ENCODE results near the gene PHF2. TPM values are rescaled to one million over a fixed set of nuclear protein-coding genes. Genes with fewer than 3 reads are reported as not detected.

Gene PHF2
- total and polyA plus RNA-seq, 9 of the 15 experiments (the other 6 are each of a cell fraction or from before 2014, with no cell fraction given) = 0.37 to 14.4 (median 8.1) TPM

- FAIRE-seq = peak; percentile 35
- no peaks in the 10 kb centered on the region for H3K9me1 ChIP-seq (ENCODE audit: control insufficient read depth, insufficient read depth, low read length)
- no peak overlapping the region for H3K4me2 ChIP-seq (ENCODE audit: insufficient read depth, low read length)
- peaks cover 13 to 25% of the 10 kb centered on the region in 2 experiments for H3K4me1 ChIP-seq (replicated peaks in 1 of 2; ENCODE audit: control insufficient read depth in 2 of 2, insufficient read depth in 2 of 2, low read length in 2 of 2)
- WGBS (ENCODE audit: insufficient coverage, low coverage, missing lambda C conversion rate) = 47% methylated on average over 8 of the region's 8 CpGs
- no TSS peak for BruUV-seq (replicated peaks)
- in situ Hi-C loops (cut with MboI) (no loop called here), intact Hi-C loops (cut with micrococcal nuclease) (loop anchor here (10.0 kb wide), 1 partner anchor 92 kb away; no protein-coding TSS in a partner anchor)
- ChIA-PET CTCF (ENCODE audit: low intra/inter-chr PET ratio) (no interaction called here), POLR2A (interaction anchor here (2.6 kb wide), 1 partner anchor 9 kb away, joined by 9 read pairs; no protein-coding TSS in a partner anchor)
- TF ChIP-seq CEBPB (tag; IDR thresholded peaks at IDR 0.05) (peak; percentile 48; the same call in 1 of the 2 replicates), PYGO2 (tag; IDR thresholded peaks at IDR 0.05) (no peak), TFAP4 (CRISPR knock-in tag; IDR thresholded peaks at IDR 0.05; ENCODE audit: borderline replicate concordance) (no peak), ZNF133 (CRISPR knock-in tag; IDR thresholded peaks at IDR 0.05) (no peak), MLX (CRISPR knock-in tag; conservative IDR thresholded peaks at IDR 0.05) (no peak), NEUROD1 (IDR thresholded peaks at IDR 0.05; ENCODE audit: borderline replicate concordance, low read depth, low read length, partially characterized antibody) (no peak)
- ATAC-seq = no peak
- no peak overlapping the region for H3K9ac ChIP-seq (ENCODE audit: insufficient read depth in 1 of 2, low read depth in 2 of 2, low read length in 2 of 2)
- no peak overlapping the region for H2AFZ ChIP-seq (ENCODE audit: low read depth, low read length)
- H4K20me1 ChIP-seq (replicated peaks; ENCODE audit: control insufficient read depth, insufficient read depth, low read length) = no peaks in the 10 kb centered on the region
- peaks cover 12% of the 10 kb centered on the region for H3K79me2 ChIP-seq (ENCODE audit: control insufficient read depth, insufficient read depth, low read length)
- DNase-seq (ENCODE audit: extremely low read depth in 1 of 4, low spot score in 3 of 4) = no peak
- H3K27me3 ChIP-seq (ENCODE audit: control insufficient read depth in 2 of 2, insufficient read depth in 2 of 2, low read length in 2 of 2) = no peaks in the 10 kb centered on the region
- H3K27ac ChIP-seq (ENCODE audit: extremely low read depth, low read depth, low read length) = no peak overlapping the region
- H3K9me3 ChIP-seq (replicated peaks; ENCODE audit: control insufficient read depth, insufficient read depth, low read depth, low read length) = no peaks in the 10 kb centered on the region
- H3K4me3 ChIP-seq = no peak overlapping the region
- no peaks in the 10 kb centered on the region for H3K36me3 ChIP-seq (ENCODE audit: control insufficient read depth, insufficient read depth, low read length)
Measured at GRCh38 chr9:93572636-93573515, 3.5 kb upstream of the PHF2 start.
